ENCODE measurements around the gene EPHB6. TPM values are rescaled to one million over a fixed set of nuclear protein-coding genes. Genes with fewer than 3 reads are reported as not detected.

Gene EPHB6
- total and polyA plus RNA-seq, 10 of the 15 experiments (the other 5 are each of a cell fraction or from before 2014, with no cell fraction given) = 0.06 to 1.3 (median 0.37) TPM; not detected in 2

- DNase-seq (ENCODE audit: low read depth, low spot score) (no peak), FAIRE-seq (no peak), ATAC-seq (no peak)
- WGBS (ENCODE audit: insufficient coverage, insufficient replicate concordance, low lambda C conversion rate, missing lambda C conversion rate) = 23% methylated on average over 10 of the region's 12 CpGs
- RAD21 ChIA-PET (ENCODE audit: unreplicated experiment) = interaction anchor here (1.0 kb wide), 1 partner anchor 34 kb away, joined by 3 read pairs; no protein-coding TSS in a partner anchor
- H2AFZ ChIP-seq (ENCODE audit: control insufficient read depth, low read depth, low read length) = no peak overlapping the region
- H3K9me3 ChIP-seq (replicated peaks; ENCODE audit: control insufficient read depth, insufficient read depth, low read length) = no peaks in the 10 kb centered on the region
- H3K4me1 ChIP-seq (ENCODE audit: control insufficient read depth, insufficient read depth, low read length) = no peaks in the 10 kb centered on the region
- H3K36me3 ChIP-seq (ENCODE audit: control insufficient read depth in 2 of 2, insufficient read depth in 2 of 2, low read length in 1 of 2) = no peaks in the 10 kb centered on the region
- intact Hi-C loops (cut with micrococcal nuclease; ENCODE audit: unreplicated experiment) = no loop called here
- H3K27me3 ChIP-seq (replicated peaks in 1 of 2; ENCODE audit: control insufficient read depth in 2 of 2, insufficient read depth in 2 of 2, low read length in 1 of 2) = 0 out of 4 replicates have a peak, but pooled peaks cover 0 to 2% of the 10 kb centered on the region in 2 experiments
- TF ChIP-seq E2F4 (IDR thresholded peaks at IDR 0.05; ENCODE audit: low read depth, low read length) (no peak), PML (IDR thresholded peaks at IDR 0.05; ENCODE audit: low read length) (no peak)
- BruUV-seq (replicated peaks) = no TSS peak
- no peak overlapping the region for H3K9ac ChIP-seq (ENCODE audit: control insufficient read depth, insufficient read depth, low read length)
- POLR2A ChIA-PET = no interaction called here
- SMC1A ChIA-PET (ENCODE audit: uncharacterized antibody, unreplicated experiment) = no interaction called here
- H3K4me2 ChIP-seq (ENCODE audit: control insufficient read depth, insufficient read depth) = no peak overlapping the region
- in situ Hi-C loops (cut with MboI) = no loop called here
- CTCF ChIA-PET = interaction anchor here (0.9 to 1.1 kb wide), 2 partner anchors 16 to 119 kb away, joined by 3 to 4 read pairs; no protein-coding TSS in a partner anchor
- H3K4me3 ChIP-seq = no peak overlapping the region
- no peaks in the 10 kb centered on the region for H3K79me2 ChIP-seq (ENCODE audit: control insufficient read depth, insufficient read depth, low read length)
- no peak overlapping the region for H3K27ac ChIP-seq (ENCODE audit: control insufficient read depth, insufficient read depth)
- H4K20me1 ChIP-seq (ENCODE audit: control insufficient read depth, insufficient read depth) = no peaks in the 10 kb centered on the region
Measured at GRCh38 chr7:142887282-142888015, 32.6 kb downstream of the EPHB6 start.

DNA sequence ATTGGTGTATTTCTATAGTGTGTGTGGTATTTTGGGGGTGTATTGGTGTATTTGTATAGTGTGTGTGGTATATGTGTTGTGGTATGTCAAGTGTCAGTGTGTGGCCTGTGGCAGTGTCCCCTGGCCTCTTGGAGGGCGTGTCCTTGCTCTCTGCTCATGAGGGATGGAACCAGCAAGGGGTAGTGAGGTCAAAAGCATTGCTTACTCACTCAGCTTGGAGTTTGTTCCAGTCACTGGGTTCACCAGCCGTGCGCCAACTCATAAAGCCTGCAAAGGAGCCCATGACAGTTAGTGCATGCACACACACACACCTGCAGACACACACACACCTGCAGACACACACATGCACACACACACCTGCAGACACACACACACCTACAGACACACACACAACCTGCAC lies 34.9 kb downstream of the EPHB6 start:
- H3K4me2 ChIP-seq (ENCODE audit: control insufficient read depth, insufficient read depth) = no peak overlapping the region
- WGBS (ENCODE audit: insufficient coverage, insufficient replicate concordance, low lambda C conversion rate, missing lambda C conversion rate) = 27% methylated on average over 3 of the region's 3 CpGs
- TF ChIP-seq IKZF2 (IDR thresholded peaks at IDR 0.05) (no peak), TCF12 (IDR thresholded peaks at IDR 0.05; ENCODE audit: low read depth, low read length) (no peak), MYC (IDR thresholded peaks at IDR 0.05; ENCODE audit: insufficient read depth, insufficient read length, insufficient replicate concordance, low read length, severe bottlenecking) (no peak), ZBTB11 (CRISPR knock-in tag; IDR thresholded peaks at IDR 0.05) (no peak), ETV6 (conservative IDR thresholded peaks at IDR 0.05 in 1 of 2, IDR thresholded peaks at IDR 0.05 in 1 of 2; ENCODE audit: borderline replicate concordance in 1 of 2, low read depth in 1 of 2) (no peak), CEBPB (IDR thresholded peaks at IDR 0.05; ENCODE audit: borderline replicate concordance in 1 of 2, low read depth in 2 of 2, low read length in 2 of 2) (no peak), POLR2AphosphoS2 (IDR thresholded peaks at IDR 0.05; ENCODE audit: low read depth, low read length) (no peak), ZNF622 (IDR thresholded peaks at IDR 0.05) (no peak), GATAD2B (conservative IDR thresholded peaks at IDR 0.05; ENCODE audit: low read depth) (no peak), FOXK2 (IDR thresholded peaks at IDR 0.05) (no peak), POU2F2 (IDR thresholded peaks at IDR 0.05; ENCODE audit: borderline replicate concordance, low read depth, low read length) (no peak)

More for the DNA sequence above, 34.9 kb downstream of the EPHB6 start:
- H3K79me2 ChIP-seq (ENCODE audit: control insufficient read depth, insufficient read depth, low read length) = no peaks in the 10 kb centered on the region
- DNase-seq (ENCODE audit: low read depth, low spot score) (no peak), FAIRE-seq (no peak), ATAC-seq (no peak)
- intact Hi-C loops (cut with micrococcal nuclease; ENCODE audit: unreplicated experiment) = no loop called here
- no peaks in the 10 kb centered on the region for H3K36me3 ChIP-seq (ENCODE audit: control insufficient read depth in 2 of 2, insufficient read depth in 2 of 2, low read length in 1 of 2)
- RAD21 ChIA-PET (ENCODE audit: unreplicated experiment) = no interaction called here
- H3K4me3 ChIP-seq = no peak overlapping the region
- POLR2A ChIA-PET = no interaction called here
- BruUV-seq (replicated peaks) = no TSS peak
- H3K9me3 ChIP-seq (replicated peaks; ENCODE audit: control insufficient read depth, insufficient read depth, low read length) = no peaks in the 10 kb centered on the region
- no peak overlapping the region for H3K27ac ChIP-seq (ENCODE audit: control insufficient read depth, insufficient read depth)
- no peak overlapping the region for H3K9ac ChIP-seq (ENCODE audit: control insufficient read depth, insufficient read depth, low read length)
- no peaks in the 10 kb centered on the region for H3K4me1 ChIP-seq (ENCODE audit: control insufficient read depth, insufficient read depth, low read length)
- H4K20me1 ChIP-seq (ENCODE audit: control insufficient read depth, insufficient read depth) = no peaks in the 10 kb centered on the region
- SMC1A ChIA-PET (ENCODE audit: uncharacterized antibody, unreplicated experiment) = no interaction called here
- in situ Hi-C loops (cut with MboI) = no loop called here
- no peak overlapping the region for H2AFZ ChIP-seq (ENCODE audit: control insufficient read depth, low read depth, low read length)
- CTCF ChIA-PET = no interaction called here
- no peaks in the 10 kb centered on the region; a peak in 1 of 4 replicates for H3K27me3 ChIP-seq (replicated peaks in 1 of 2; ENCODE audit: control insufficient read depth in 2 of 2, insufficient read depth in 2 of 2, low read length in 1 of 2)
